Glutamatergic neuron (in vitro differentiated cells): ENCODE data around the gene KRTAP13-4. TPM values are rescaled to one million over a fixed set of nuclear protein-coding genes. Genes with fewer than 3 reads are reported as not detected.

Experiments used
- DNase-seq: peaks from one replicate; pipeline ENCODE4 v3.0.0; 2022
- H3K27ac Mint-ChIP-seq: one replicate; pipeline ENCODE4 v1.8.0; 2020; ENCODE audit warnings: mild to moderate bottlenecking, mixed read lengths, inconsistent platforms; ENCODE audit not compliant: unreplicated experiment
- H3K27me3 Mint-ChIP-seq: one replicate; pipeline ENCODE4 v1.8.0; 2020; ENCODE audit warnings: mild to moderate bottlenecking, moderate library complexity, mixed read lengths, inconsistent platforms; ENCODE audit not compliant: unreplicated experiment
- H3K36me3 Mint-ChIP-seq: one replicate; pipeline ENCODE4 v1.8.0; 2020; ENCODE audit warnings: mild to moderate bottlenecking, mixed read lengths, inconsistent platforms; ENCODE audit not compliant: unreplicated experiment
- H3K4me1 Mint-ChIP-seq: one replicate; pipeline ENCODE4 v1.8.0; 2020; ENCODE audit warnings: mild to moderate bottlenecking, low read depth, mixed read lengths, inconsistent platforms; ENCODE audit not compliant: unreplicated experiment
- H3K4me3 Mint-ChIP-seq: one replicate; pipeline ENCODE4 v1.8.0; 2020; ENCODE audit warnings: mild to moderate bottlenecking, mixed read lengths, inconsistent platforms; ENCODE audit not compliant: unreplicated experiment
- H3K9me3 Mint-ChIP-seq: one replicate; pipeline ENCODE4 v1.8.0; 2020; ENCODE audit warnings: mild to moderate bottlenecking, moderate library complexity, mixed read lengths, inconsistent platforms; ENCODE audit not compliant: unreplicated experiment
- CTCF ChIP-seq: fragments of 200-600 bp; sonication (generic); IDR thresholded peaks from one replicate; pipeline ENCODE4 v1.5.0; 2021; ENCODE audit not compliant: partially characterized antibody, unreplicated experiment
- total RNA-seq: library from RNA; stranded (reverse); fragmentation: NEBNext Ultra II Directional; extraction: Animal tissue kit (Norgen Biotek cat#: 25700); gene quantifications from one replicate; pipeline ENCODE4 v1.2.1, GENCODE V29; 2021; ENCODE audit not compliant: unreplicated experiment

KRTAP13-4 gene
- total RNA-seq, 1 donor from 2014 or later, result not detected

GRCh38 chr21:30408782-30409494 lies 21.1 kb upstream of the KRTAP13-4 start:
- peak overlapping the region; percentile 53 for H3K4me3 Mint-ChIP-seq
- no peaks in the 10 kb centered on the region for H3K4me1 Mint-ChIP-seq
- no peak for TF ChIP-seq CTCF
- no peaks in the 10 kb centered on the region for H3K9me3 Mint-ChIP-seq
- no peaks in the 10 kb centered on the region for H3K36me3 Mint-ChIP-seq
- no peaks in the 10 kb centered on the region for H3K27me3 Mint-ChIP-seq
- H3K27ac Mint-ChIP-seq, result no peak overlapping the region
- peak; percentile 54 for DNase-seq

- TF ChIP-seq CTCF, result no peak
Measured at GRCh38 chr21:30415993-30416392, 14.0 kb upstream of the KRTAP13-4 start.

GRCh38 chr21:30425826-30426225 lies 4.2 kb upstream of the KRTAP13-4 start, which contains the start of gene KRTAP13-3:
Gene KRTAP13-3, minus strand, starts transcription at chr21:30425926. Its CDS starts 14 bp downstream, at chr21:30425912.
- Mint-ChIP-seq H3K9me3 (no peaks in the 10 kb centered on the region), H3K27ac (no peak within 1 kb of the TSS)
- TF ChIP-seq CTCF, result no peak

More at GRCh38 chr21:30415993-30416392, 14.0 kb upstream of the KRTAP13-4 start:
- Mint-ChIP-seq H3K27ac (no peak overlapping the region), H3K36me3 (no peaks in the 10 kb centered on the region), H3K4me3 (no peak overlapping the region), H3K4me1 (no peaks in the 10 kb centered on the region), H3K9me3 (no peaks in the 10 kb centered on the region), H3K27me3 (no peaks in the 10 kb centered on the region)
- DNase-seq, result no peak

GRCh38 chr21:30426731-30427130 lies 3.3 kb upstream of the KRTAP13-4 start:
- Mint-ChIP-seq H3K9me3 (no peaks in the 10 kb centered on the region), H3K4me3 (no peak overlapping the region), H3K36me3 (no peaks in the 10 kb centered on the region), H3K27ac (no peak overlapping the region), H3K27me3 (no peaks in the 10 kb centered on the region), H3K4me1 (no peaks in the 10 kb centered on the region)
- TF ChIP-seq CTCF, result no peak
- no peak for DNase-seq

More at GRCh38 chr21:30425826-30426225, 4.2 kb upstream of the KRTAP13-4 start, which contains the start of gene KRTAP13-3:
- H3K4me3 Mint-ChIP-seq, result no peak within 1 kb of the TSS
- DNase-seq, result no peak
- H3K36me3 Mint-ChIP-seq, result no peaks in the 10 kb centered on the region
- no peaks in the 10 kb centered on the region for H3K4me1 Mint-ChIP-seq
- H3K27me3 Mint-ChIP-seq, result no peaks in the 10 kb centered on the region

GRCh38 chr21:30434033-30434631 lies 4.1 kb downstream of the KRTAP13-4 start:
- Mint-ChIP-seq H3K9me3 (no peaks in the 10 kb centered on the region), H3K4me3 (no peak overlapping the region), H3K4me1 (no peaks in the 10 kb centered on the region), H3K27me3 (no peaks in the 10 kb centered on the region), H3K36me3 (no peaks in the 10 kb centered on the region), H3K27ac (no peak overlapping the region)
- peak; percentile 75 for TF ChIP-seq CTCF
- DNase-seq, result peak; percentile 56
